Measurements from ENCODE around the gene TEKT5.
"Not testable (repeated sequence)": the region's sequence is repeated elsewhere in the genome, so short reads cannot be mapped to it uniquely, and the experiment has no call there.

Gene TEKT5

GRCh38 chr16:10660950-10661635, 33.6 kb downstream of the TEKT5 start:
- DNase-seq (ENCODE audit: low read depth in 2 of 2), result no peak

- DNase-seq (ENCODE audit: low read depth in 2 of 2), result no peak
Observed at GRCh38 chr16:10658943-10659342, 35.8 kb downstream of the TEKT5 start.

DNA sequence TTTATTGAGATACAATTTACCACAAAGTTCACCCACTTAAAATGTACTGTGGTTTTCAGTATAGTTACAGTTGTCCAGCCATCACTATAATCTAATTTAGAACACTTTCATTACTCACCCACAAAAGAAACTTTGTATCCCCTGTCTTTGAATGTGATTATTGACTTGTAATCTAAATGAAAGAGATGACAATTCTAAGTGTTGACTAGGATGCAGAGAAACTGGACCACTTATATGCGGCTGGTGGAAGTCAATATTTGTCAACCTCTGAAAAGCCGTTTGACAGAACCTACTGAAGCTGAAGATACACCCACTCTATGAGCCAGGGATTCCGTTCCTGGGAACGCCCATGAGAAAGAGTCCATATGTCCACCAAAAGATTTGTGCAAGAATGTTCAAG, 36.8 kb downstream of the TEKT5 start:
- no peak for DNase-seq (ENCODE audit: low read depth in 2 of 2)

GRCh38 chr16:10656618-10657017, 38.1 kb downstream of the TEKT5 start:
- DNase-seq (ENCODE audit: low read depth in 2 of 2), result no peak

DNA sequence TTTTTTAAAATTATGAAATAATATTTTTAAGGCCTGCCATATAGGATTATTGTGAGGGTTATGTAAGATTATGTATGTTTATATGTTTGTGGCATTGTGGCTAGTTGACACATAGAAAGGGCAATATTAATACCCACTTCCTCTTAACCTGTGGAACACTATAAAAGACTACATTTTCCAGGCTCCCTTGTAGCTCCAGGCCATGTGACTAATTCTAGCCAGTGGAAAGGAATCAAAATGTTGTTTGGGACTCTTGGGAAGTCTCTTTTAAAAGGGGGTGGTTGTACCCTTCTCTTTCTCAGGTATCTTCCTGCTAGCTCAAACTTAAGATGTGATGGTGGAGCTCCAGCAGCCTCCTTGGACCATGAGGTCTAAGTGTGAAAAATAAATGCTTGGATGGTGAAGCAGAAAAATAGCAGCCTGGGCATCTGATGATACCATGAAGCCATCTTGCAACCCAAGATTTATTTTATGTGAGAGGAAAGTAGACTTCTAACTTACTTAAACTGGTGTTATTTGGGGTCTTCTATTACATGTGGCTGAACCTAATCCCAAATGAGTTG, 39.2 kb downstream of the TEKT5 start:
- no peak for DNase-seq (ENCODE audit: low read depth in 2 of 2)

GRCh38 chr16:10654592-10655414, 39.9 kb downstream of the TEKT5 start:
- no peak for DNase-seq (ENCODE audit: low read depth in 2 of 2)

GRCh38 chr16:10652730-10653590, 41.8 kb downstream of the TEKT5 start:
- no peak for DNase-seq (ENCODE audit: low read depth in 2 of 2)

GRCh38 chr16:10649098-10649497, 45.6 kb downstream of the TEKT5 start:
- DNase-seq (ENCODE audit: low read depth in 2 of 2), result not testable (repeated sequence)

- DNase-seq (ENCODE audit: low read depth in 2 of 2), result no peak
Observed at GRCh38 chr16:10647721-10648296, 46.9 kb downstream of the TEKT5 start.

GRCh38 chr16:10647264-10647720, 47.4 kb downstream of the TEKT5 start:
- no peak for DNase-seq (ENCODE audit: low read depth in 2 of 2)

DNA sequence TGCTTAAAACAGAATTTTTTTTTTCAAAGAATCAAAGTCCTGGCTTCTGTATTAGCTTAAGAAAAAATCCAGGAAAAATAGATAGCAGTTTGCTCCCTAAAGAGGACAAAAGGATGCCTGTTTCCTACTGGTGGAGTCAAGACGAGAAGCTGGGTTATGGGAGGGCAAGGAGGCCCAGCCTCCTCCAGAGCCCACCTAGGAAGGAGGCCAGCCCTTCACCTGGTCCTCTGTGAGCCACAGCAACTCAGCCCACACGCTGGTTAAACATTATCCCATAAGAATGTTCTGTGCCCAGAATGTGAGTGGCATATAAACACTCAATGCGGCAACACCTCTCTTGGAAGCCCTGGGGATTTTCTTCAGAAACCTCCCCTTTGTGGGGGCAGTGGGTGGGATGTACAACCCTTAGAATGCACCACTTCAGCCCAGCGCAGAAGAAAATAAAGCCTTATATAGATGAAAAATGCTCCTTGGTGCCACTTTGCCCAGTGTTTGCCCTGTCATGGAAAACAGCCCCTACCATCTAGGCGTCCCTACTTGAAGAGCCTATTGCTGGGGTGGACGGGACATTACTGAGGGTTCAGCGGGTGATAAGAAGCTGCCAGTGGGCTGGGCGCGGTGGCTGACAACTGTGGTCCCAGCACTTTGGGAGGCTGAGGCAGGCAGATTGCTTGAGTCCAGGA, 48.0 kb downstream of the TEKT5 start:
- DNase-seq (ENCODE audit: low read depth in 2 of 2), result no peak

GRCh38 chr16:10646228-10646580, 48.5 kb downstream of the TEKT5 start:
- no peak for DNase-seq (ENCODE audit: low read depth in 2 of 2)

DNA sequence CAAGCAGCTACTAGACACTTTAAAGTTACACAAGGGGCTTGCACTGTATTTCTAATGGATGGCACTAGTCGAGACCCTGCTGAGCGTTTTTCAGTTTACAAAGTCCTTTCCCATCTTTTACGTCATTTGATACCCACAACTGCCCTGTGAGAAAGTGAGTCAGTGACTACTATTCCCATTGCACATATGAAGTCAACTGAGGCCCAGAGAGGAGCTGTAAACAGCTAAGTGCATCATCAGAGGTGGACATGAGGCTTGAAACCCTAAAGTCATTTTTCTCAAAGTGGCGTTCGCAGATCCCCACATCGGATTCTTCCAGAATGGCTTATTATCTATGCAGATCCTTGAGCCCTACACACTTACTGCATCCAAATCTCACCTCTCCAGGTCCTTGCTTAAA, 50.6 kb downstream of the TEKT5 start:
- DNase-seq (ENCODE audit: low read depth in 2 of 2), result no peak

- DNase-seq (ENCODE audit: low read depth in 2 of 2), result no peak
Observed at GRCh38 chr16:10642964-10643363, 51.8 kb downstream of the TEKT5 start.

- no peak for DNase-seq (ENCODE audit: low read depth in 2 of 2)
Observed at GRCh38 chr16:10641953-10642949, 52.5 kb downstream of the TEKT5 start.

DNA sequence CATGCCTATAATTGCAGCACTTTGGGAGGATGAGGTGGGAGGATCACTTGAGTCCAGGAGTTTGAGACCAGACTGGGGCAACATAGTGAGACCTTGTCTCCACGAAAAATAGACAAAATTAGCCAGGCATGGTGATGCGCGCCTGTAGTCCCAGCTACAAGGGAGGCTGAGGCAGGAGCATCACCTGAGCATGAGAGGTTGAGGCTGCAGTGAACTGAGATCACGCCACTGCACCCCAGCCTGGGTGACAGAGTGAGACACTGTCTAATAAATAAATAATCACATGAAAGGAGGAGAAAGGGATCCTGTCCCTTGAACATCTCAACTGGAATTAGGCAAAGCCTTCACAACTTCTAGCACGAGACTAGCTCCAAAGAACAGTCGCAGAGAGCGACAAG, 53.2 kb downstream of the TEKT5 start:
- DNase-seq (ENCODE audit: low read depth in 2 of 2), result no peak

DNA sequence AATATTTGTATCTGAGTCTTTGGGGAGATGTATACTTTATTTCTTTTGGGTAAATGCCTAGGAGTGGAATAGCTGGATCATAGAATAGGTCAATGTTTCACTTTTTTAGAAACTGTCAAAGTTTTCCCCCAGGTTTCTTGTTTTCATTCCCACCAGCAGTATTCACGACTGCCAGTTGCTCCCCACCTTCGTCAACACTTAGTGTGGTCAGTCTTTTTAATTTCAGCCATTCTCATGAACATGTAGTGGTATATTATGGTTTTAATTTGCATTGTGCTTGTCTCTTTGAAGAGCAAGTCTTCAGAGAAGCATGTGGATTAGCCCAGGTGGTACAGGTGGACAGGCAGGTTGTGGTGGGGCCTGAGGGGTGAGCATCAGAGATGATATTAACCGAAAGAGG, 53.8 kb downstream of the TEKT5 start:
- no peak for DNase-seq (ENCODE audit: low read depth in 2 of 2)

GRCh38 chr16:10638101-10638500, 56.6 kb downstream of the TEKT5 start:
- DNase-seq (ENCODE audit: low read depth in 2 of 2), result no peak

GRCh38 chr16:10637337-10638037, 57.2 kb downstream of the TEKT5 start:
- DNase-seq (ENCODE audit: low read depth in 2 of 2), result no peak
